HL-60 (cell line): Measurements from ENCODE around the gene YWHAG.

Experiments
- GABPA ChIP-seq: IDR thresholded peaks from 2 replicates; pipeline ENCODE4 v1.6.1; 2012; ENCODE audit warnings: low read depth
- POLR2AphosphoS5 ChIP-seq: IDR thresholded peaks from 2 replicates; pipeline ENCODE4 v1.6.1; 2012; ENCODE audit warnings: low read depth
- TF ChIP-seq, protein P1 (sequence below): IDR thresholded peaks from one replicate; pipeline ENCODE4 v1.5.1; 2011; ENCODE audit warnings: low read length, control low read depth, inconsistent platforms; ENCODE audit not compliant: insufficient read depth
- TF ChIP-seq, protein P2 (sequence below): IDR thresholded peaks from 2 replicates; pipeline ENCODE4 v1.6.1; 2012; ENCODE audit warnings: low read depth; ENCODE audit not compliant: insufficient replicate concordance

DNA sequence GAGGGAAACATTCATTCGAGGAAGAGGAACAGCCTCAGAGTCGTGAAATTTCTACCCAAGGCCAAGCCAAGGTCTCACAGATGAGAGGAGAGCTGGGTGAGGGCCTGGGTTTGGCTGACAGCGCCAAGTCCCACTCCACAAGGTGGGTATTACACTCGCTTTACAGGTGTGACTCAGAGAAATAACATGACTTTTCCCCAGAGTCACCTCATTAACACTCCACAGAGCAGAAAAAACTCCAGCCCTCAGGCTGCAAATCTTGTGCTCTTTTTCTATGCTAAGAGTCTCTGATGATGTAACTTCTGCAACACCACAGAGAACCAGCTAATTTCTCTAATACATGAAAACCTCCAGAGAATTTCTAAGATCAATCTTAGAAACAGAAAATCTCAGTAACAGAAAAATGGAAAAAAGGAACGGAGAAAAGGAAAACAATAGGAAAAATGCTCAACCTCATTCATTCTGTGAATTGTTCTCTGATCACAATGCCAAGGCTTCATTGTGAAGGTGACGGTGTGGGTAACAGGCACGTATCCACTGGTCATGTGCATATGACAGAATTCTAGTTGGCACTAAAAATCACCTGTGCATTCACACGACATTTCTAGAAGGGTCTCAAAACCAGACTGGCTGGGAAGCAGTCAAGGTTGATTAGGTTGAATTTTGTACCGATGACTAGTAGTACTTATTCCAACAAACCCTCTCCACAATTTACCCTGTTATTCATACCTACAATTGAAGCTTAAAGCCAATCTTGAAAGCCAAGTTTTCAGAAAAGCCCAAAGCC is 20.3 kb downstream of the YWHAG start:
- TF ChIP-seq, protein P1, sequence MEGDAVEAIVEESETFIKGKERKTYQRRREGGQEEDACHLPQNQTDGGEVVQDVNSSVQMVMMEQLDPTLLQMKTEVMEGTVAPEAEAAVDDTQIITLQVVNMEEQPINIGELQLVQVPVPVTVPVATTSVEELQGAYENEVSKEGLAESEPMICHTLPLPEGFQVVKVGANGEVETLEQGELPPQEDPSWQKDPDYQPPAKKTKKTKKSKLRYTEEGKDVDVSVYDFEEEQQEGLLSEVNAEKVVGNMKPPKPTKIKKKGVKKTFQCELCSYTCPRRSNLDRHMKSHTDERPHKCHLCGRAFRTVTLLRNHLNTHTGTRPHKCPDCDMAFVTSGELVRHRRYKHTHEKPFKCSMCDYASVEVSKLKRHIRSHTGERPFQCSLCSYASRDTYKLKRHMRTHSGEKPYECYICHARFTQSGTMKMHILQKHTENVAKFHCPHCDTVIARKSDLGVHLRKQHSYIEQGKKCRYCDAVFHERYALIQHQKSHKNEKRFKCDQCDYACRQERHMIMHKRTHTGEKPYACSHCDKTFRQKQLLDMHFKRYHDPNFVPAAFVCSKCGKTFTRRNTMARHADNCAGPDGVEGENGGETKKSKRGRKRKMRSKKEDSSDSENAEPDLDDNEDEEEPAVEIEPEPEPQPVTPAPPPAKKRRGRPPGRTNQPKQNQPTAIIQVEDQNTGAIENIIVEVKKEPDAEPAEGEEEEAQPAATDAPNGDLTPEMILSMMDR, result no peak
- TF ChIP-seq, protein P2, sequence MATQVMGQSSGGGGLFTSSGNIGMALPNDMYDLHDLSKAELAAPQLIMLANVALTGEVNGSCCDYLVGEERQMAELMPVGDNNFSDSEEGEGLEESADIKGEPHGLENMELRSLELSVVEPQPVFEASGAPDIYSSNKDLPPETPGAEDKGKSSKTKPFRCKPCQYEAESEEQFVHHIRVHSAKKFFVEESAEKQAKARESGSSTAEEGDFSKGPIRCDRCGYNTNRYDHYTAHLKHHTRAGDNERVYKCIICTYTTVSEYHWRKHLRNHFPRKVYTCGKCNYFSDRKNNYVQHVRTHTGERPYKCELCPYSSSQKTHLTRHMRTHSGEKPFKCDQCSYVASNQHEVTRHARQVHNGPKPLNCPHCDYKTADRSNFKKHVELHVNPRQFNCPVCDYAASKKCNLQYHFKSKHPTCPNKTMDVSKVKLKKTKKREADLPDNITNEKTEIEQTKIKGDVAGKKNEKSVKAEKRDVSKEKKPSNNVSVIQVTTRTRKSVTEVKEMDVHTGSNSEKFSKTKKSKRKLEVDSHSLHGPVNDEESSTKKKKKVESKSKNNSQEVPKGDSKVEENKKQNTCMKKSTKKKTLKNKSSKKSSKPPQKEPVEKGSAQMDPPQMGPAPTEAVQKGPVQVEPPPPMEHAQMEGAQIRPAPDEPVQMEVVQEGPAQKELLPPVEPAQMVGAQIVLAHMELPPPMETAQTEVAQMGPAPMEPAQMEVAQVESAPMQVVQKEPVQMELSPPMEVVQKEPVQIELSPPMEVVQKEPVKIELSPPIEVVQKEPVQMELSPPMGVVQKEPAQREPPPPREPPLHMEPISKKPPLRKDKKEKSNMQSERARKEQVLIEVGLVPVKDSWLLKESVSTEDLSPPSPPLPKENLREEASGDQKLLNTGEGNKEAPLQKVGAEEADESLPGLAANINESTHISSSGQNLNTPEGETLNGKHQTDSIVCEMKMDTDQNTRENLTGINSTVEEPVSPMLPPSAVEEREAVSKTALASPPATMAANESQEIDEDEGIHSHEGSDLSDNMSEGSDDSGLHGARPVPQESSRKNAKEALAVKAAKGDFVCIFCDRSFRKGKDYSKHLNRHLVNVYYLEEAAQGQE, result no peak
- no peak for TF ChIP-seq POLR2AphosphoS5
- TF ChIP-seq GABPA, result no peak
